Measurements from ENCODE around the gene ZNF22. TPM values are rescaled to one million over a fixed set of nuclear protein-coding genes. Genes with fewer than 3 reads are reported as not detected.

The ZNF22 gene
- total RNA-seq, 4 donors from 2014 or later, result 3.6 to 12.3 (median 8.1) TPM

DNA sequence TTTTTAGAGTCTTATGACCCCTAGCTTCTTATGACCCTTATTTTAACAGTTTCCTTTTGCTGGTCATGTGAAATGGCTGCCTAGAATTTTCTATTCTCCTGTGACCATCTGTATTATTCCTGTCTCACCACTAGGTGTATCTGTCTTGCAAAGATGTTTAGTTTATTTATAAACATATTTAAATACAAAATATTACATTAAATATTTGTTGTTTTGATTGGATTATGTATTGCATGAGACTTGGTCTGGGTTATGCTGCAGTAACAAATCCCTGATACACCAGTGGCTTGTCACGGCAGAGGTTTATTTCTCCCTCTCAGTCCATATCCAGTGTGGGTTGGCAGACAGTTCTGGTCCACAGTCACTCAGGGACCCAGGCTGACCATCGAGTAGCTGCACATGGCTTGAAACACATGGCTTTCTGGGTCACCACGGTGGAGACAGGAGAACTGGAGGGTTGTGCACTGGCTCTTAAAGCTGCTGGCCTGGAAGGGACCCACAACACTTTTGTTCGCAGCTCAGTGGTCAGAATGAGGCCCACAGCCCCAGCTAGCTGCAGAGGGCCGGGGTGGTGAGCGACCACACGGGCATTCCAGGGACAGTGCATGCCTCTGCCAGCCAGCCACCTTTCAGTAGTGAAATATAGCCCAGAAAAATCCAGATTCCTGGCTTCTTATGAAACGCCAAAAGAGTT, 33.8 kb upstream of the ZNF22 start:
- Histone ChIP-seq H3K4me3 (no peak overlapping the region), H3K27ac (peak overlapping the region; percentile 89 to 97 (median 95)), H3K36me3 (no peaks in the 10 kb centered on the region), H3K4me1 (peaks cover 81% of the 10 kb centered on the region in 2 donors), H3K9me3 (no peaks in the 10 kb centered on the region), H3K27me3 (no peaks in the 10 kb centered on the region)
- DNase-seq (no peak), ATAC-seq (no peak)
- in situ Hi-C loops (cut with MboI; ENCODE audit: low sequenced_read_pairs in 4 of 4), result no loop called here
- TF ChIP-seq POLR2A (IDR thresholded peaks at IDR 0.05), result no peak
- peak in 1 of 5 experiments; percentile 24 for TF ChIP-seq CTCF (IDR thresholded peaks at IDR 0.05 in 4 of 5, conservative IDR thresholded peaks at IDR 0.05 in 1 of 5)
- intact Hi-C loops (cut with DNase I; ENCODE audit: low total_unique reads), result no loop called here

DNA sequence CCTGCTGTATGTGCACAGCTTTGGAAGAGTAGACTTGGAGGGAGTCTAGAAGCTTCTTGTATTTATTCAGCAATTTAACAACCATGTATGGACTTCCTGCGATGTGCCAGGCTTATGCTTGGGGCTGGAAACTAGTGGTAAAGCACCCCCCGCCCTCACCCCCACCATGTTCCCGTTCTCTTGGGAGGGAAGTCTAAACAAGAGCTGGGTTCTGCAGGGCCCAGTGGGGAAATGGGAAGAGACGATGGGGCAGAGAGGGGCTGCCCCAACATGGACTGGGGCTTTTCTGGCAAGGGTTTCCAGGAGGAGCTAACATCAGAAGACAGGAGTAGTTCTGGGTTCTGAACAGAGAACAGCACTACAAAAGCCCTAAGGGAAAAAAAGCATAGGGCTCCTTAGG, 33.1 kb upstream of the ZNF22 start:
- H3K27ac ChIP-seq, result peak overlapping the region; percentile 58 to 97 (median 81)
- H3K4me3 ChIP-seq, result peak overlapping the region in 1 of 4 donors; percentile 25
- H3K36me3 ChIP-seq, result no peaks in the 10 kb centered on the region
- H3K9me3 ChIP-seq, result no peaks in the 10 kb centered on the region
- ATAC-seq (no peak), DNase-seq (no peak)
- in situ Hi-C loops (cut with MboI; ENCODE audit: low sequenced_read_pairs in 4 of 4), result no loop called here
- H3K4me1 ChIP-seq, result peaks cover 75% of the 10 kb centered on the region in 2 donors
- no peaks in the 10 kb centered on the region for H3K27me3 ChIP-seq
- no peak for TF ChIP-seq CTCF (IDR thresholded peaks at IDR 0.05 in 4 of 5, conservative IDR thresholded peaks at IDR 0.05 in 1 of 5)
- no peak for TF ChIP-seq POLR2A (IDR thresholded peaks at IDR 0.05)
- intact Hi-C loops (cut with DNase I; ENCODE audit: low total_unique reads), result no loop called here

DNA sequence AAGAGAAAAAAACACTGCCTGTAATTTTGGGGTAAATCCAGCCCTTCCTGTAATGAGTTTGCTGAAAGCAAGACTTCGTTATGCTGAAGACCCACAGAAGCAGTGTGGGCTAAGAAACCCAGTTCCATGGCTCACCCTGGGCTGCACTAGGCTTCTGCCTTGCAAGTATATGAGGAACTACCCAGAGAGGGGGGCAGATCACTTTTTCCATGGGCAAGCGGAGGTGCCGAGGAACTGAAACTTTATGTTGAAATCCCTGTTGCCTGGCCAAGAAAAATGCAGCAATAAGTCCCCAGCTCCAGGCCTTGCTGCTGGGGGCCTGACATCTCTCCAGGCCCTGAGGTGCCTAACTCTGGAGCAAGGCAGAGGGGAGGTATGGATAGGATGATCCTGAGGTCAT, 32.6 kb upstream of the ZNF22 start:
- peak overlapping the region in 1 of 4 donors; percentile 25 for H3K4me3 ChIP-seq
- peaks cover 70 to 71% of the 10 kb centered on the region in 2 donors for H3K4me1 ChIP-seq
- H3K27me3 ChIP-seq, result no peaks in the 10 kb centered on the region
- peak in 1 of 2 donors; percentile 77 for DNase-seq
- no peak for TF ChIP-seq POLR2A (IDR thresholded peaks at IDR 0.05)
- no peak for TF ChIP-seq CTCF (IDR thresholded peaks at IDR 0.05 in 4 of 5, conservative IDR thresholded peaks at IDR 0.05 in 1 of 5)
- peak in 1 of 2 donors; percentile 18 for ATAC-seq
- no peaks in the 10 kb centered on the region for H3K36me3 ChIP-seq
- intact Hi-C loops (cut with DNase I; ENCODE audit: low total_unique reads) (no loop called here), in situ Hi-C loops (cut with MboI; ENCODE audit: low sequenced_read_pairs in 4 of 4) (no loop called here)
- no peaks in the 10 kb centered on the region for H3K9me3 ChIP-seq
- H3K27ac ChIP-seq, result peak overlapping the region; percentile 58 to 97 (median 81)

DNA sequence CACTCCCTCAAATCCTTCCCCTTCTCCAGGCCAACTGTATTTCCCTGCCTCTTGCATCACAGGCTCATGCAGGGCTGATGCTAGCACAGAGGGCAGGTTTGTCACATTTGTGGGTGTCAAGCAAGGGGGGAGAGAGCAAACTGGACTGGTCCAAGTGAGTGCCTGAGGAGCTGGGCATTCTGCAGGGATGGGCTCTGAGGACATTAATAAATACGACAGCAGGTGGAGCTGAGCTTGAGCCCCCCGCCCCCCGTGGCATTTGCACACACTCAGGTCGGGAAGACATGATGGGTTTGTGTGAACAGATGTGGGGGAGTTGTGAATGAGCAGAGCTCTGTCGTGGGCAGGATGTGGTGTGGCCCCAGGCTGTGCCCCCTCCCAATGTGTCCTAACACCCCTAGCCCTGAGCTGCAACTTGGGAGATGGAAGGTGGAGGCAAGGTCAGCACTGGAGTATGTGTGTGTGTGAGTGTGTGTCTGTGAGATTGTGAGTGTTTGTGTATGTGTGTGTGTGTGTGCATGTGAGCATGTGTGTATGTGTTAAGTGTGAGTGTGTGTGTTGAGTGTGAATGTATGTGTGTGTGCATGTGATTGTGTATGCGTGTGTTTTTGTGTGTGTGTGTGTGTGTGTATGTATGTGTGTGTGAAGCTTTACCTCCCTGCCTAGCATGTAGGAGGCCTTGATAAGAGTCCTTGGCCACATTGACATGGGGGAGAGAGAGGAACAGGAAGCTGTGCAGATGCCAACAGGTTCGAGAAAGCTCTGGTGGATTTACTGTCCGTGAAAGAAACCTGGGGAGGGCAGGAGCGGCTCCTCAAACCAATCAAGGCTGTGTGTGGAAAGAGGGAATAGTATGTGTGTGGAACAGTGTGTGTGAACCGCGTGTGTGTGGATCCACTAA, 32.0 kb upstream of the ZNF22 start:
- DNase-seq, result no peak
- peak overlapping the region; percentile 58 to 97 (median 81) for H3K27ac ChIP-seq
- ATAC-seq, result no peak
- H3K9me3 ChIP-seq, result no peaks in the 10 kb centered on the region
- no peaks in the 10 kb centered on the region for H3K36me3 ChIP-seq
- peaks cover 66 to 69% of the 10 kb centered on the region in 2 donors for H3K4me1 ChIP-seq
- TF ChIP-seq CTCF (IDR thresholded peaks at IDR 0.05 in 4 of 5, conservative IDR thresholded peaks at IDR 0.05 in 1 of 5), result no peak
- no peak for TF ChIP-seq POLR2A (IDR thresholded peaks at IDR 0.05)
- intact Hi-C loops (cut with DNase I; ENCODE audit: low total_unique reads) (no loop called here), in situ Hi-C loops (cut with MboI; ENCODE audit: low sequenced_read_pairs in 4 of 4) (no loop called here)
- H3K27me3 ChIP-seq, result no peaks in the 10 kb centered on the region
- H3K4me3 ChIP-seq, result no peak overlapping the region
